SK-N-MC (cell line): ENCODE results near the gene NR1H2.

Source experiments
- DNase-seq: peaks from one replicate; pipeline ENCODE4 v3.0.0-alpha.2; 2011; ENCODE audit warnings: low read depth, low spot score
- H3K27ac ChIP-seq: fragments of 200-600 bp; sonication (generic); 2 replicates; pipeline ENCODE4 v1.5.1; 2016; ENCODE audit warnings: mixed run types
- H3K36me3 ChIP-seq: fragments of 200-600 bp; sonication (generic); 2 replicates; pipeline ENCODE4 v1.6.1; 2017; ENCODE audit warnings: antibody characterized with exemption, low read length, mixed read lengths; ENCODE audit not compliant: insufficient read depth
- H3K4me3 ChIP-seq: fragments of 200-600 bp; sonication (generic); 2 replicates; pipeline ENCODE4 v1.5.1; 2016
- H3K9ac ChIP-seq: fragments of 200-600 bp; sonication (generic); 2 replicates; pipeline ENCODE4 v1.8.0; 2017; ENCODE audit warnings: mixed run types, mixed read lengths; ENCODE audit not compliant: insufficient read length
- H3K9me3 ChIP-seq: fragments of 200-600 bp; sonication (generic); 2 replicates; pipeline ENCODE4 v1.6.1; 2017; ENCODE audit warnings: low read depth, mild to moderate bottlenecking, antibody characterized with exemption, low read length, moderate library complexity, mixed read lengths
- EZH2 ChIP-seq: fragments of 200-600 bp; sonication (generic); IDR thresholded peaks from one replicate; pipeline ENCODE4 v1.6.1; 2017; ENCODE audit warnings: antibody characterized with exemption
- FOXP2 ChIP-seq: optimal IDR thresholded peaks from 2 replicates; pipeline ENCODE3; 2011; ENCODE audit warnings: mild to moderate bottlenecking, moderate library complexity; ENCODE audit not compliant: insufficient read depth; ENCODE audit errors: extremely low read length, control extremely low read depth
- POLR2AphosphoS5 ChIP-seq: IDR thresholded peaks from 2 replicates; pipeline ENCODE4 v1.6.1; 2012; ENCODE audit warnings: mild to moderate bottlenecking, low read depth, low read length, borderline replicate concordance

The NR1H2 gene

GRCh38 chr19:50406156-50406820, 30.0 kb downstream of the NR1H2 start:
- H3K9ac ChIP-seq = no peak overlapping the region
- no peak overlapping the region for H3K27ac ChIP-seq
- H3K9me3 ChIP-seq = no peaks in the 10 kb centered on the region
- DNase-seq = no peak
- peaks cover 42% of the 10 kb centered on the region; the same call in 1 of the 2 replicates for H3K36me3 ChIP-seq
- TF ChIP-seq EZH2 = no peak
- no peak for TF ChIP-seq FOXP2
- TF ChIP-seq POLR2AphosphoS5 = no peak; the same call in 1 of the 2 replicates
- no peak overlapping the region for H3K4me3 ChIP-seq

- Histone ChIP-seq H3K9me3 (no peaks in the 10 kb centered on the region), H3K4me3 (no peak overlapping the region), H3K36me3 (peaks cover 39% of the 10 kb centered on the region; the same call in 1 of the 2 replicates), H3K27ac (no peak overlapping the region), H3K9ac (no peak overlapping the region)
- no peak for DNase-seq
- TF ChIP-seq POLR2AphosphoS5 = no peak
- TF ChIP-seq FOXP2 = no peak
- no peak for TF ChIP-seq EZH2
Measured at GRCh38 chr19:50406829-50407228, 30.6 kb downstream of the NR1H2 start.

- Histone ChIP-seq H3K36me3 (peaks cover 19% of the 10 kb centered on the region; the same call in 1 of the 2 replicates), H3K27ac (no peak overlapping the region), H3K4me3 (no peak overlapping the region), H3K9me3 (no peaks in the 10 kb centered on the region), H3K9ac (no peak overlapping the region)
- no peak for DNase-seq
- no peak for TF ChIP-seq EZH2
- no peak for TF ChIP-seq POLR2AphosphoS5
- TF ChIP-seq FOXP2 = no peak
Measured at GRCh38 chr19:50409347-50409746, 33.1 kb downstream of the NR1H2 start.

GRCh38 chr19:50410109-50410508, 33.9 kb downstream of the NR1H2 start:
- Histone ChIP-seq H3K36me3 (peaks cover 19% of the 10 kb centered on the region; the same call in 1 of the 2 replicates), H3K27ac (no peak overlapping the region), H3K9ac (no peak overlapping the region), H3K9me3 (no peaks in the 10 kb centered on the region), H3K4me3 (no peak overlapping the region)
- TF ChIP-seq FOXP2 (no peak), POLR2AphosphoS5 (no peak), EZH2 (no peak)
- DNase-seq = no peak

GRCh38 chr19:50412419-50412818, 36.2 kb downstream of the NR1H2 start:
- TF ChIP-seq FOXP2 = no peak
- TF ChIP-seq EZH2 = no peak
- TF ChIP-seq POLR2AphosphoS5 = no peak
- no peak for DNase-seq
- Histone ChIP-seq H3K9me3 (no peaks in the 10 kb centered on the region), H3K36me3 (peaks cover 6% of the 10 kb centered on the region; the same call in 1 of the 2 replicates), H3K27ac (no peak overlapping the region), H3K4me3 (no peak overlapping the region), H3K9ac (no peak overlapping the region)

- DNase-seq = no peak
- Histone ChIP-seq H3K27ac (no peak overlapping the region), H3K4me3 (no peak overlapping the region), H3K36me3 (peaks cover 6% of the 10 kb centered on the region; the same call in 1 of the 2 replicates), H3K9ac (no peak overlapping the region), H3K9me3 (no peaks in the 10 kb centered on the region)
- TF ChIP-seq EZH2 = no peak
- TF ChIP-seq POLR2AphosphoS5 = no peak
- TF ChIP-seq FOXP2 = no peak
Measured at GRCh38 chr19:50413096-50413495, 36.8 kb downstream of the NR1H2 start.

GRCh38 chr19:50413531-50413930, 37.3 kb downstream of the NR1H2 start:
- TF ChIP-seq FOXP2 (no peak), POLR2AphosphoS5 (no peak), EZH2 (no peak)
- no peak overlapping the region for H3K9ac ChIP-seq
- peaks cover 5% of the 10 kb centered on the region; the same call in 1 of the 2 replicates for H3K36me3 ChIP-seq
- H3K4me3 ChIP-seq = no peak overlapping the region
- DNase-seq = no peak
- H3K9me3 ChIP-seq = no peaks in the 10 kb centered on the region
- H3K27ac ChIP-seq = no peak overlapping the region

- no peaks in the 10 kb centered on the region; the same call in 1 of the 2 replicates for H3K36me3 ChIP-seq
Measured at GRCh38 chr19:50414864-50415660, 38.8 kb downstream of the NR1H2 start.

More at GRCh38 chr19:50414864-50415660, 38.8 kb downstream of the NR1H2 start:
- Histone ChIP-seq H3K27ac (no peak overlapping the region), H3K4me3 (no peak overlapping the region), H3K9ac (no peak overlapping the region), H3K9me3 (no peaks in the 10 kb centered on the region)
- DNase-seq = no peak
- TF ChIP-seq FOXP2 (no peak), EZH2 (no peak), POLR2AphosphoS5 (no peak)
